Common myeloid progenitor, CD34-positive (primary cell): ENCODE results near the gene MAP4K1.
"Not testable (repeated sequence)": the region's sequence is repeated elsewhere in the genome, so short reads cannot be mapped to it uniquely, and the experiment has no call there.

ENCODE experiments used
- CTCF ChIA-PET: fragments of 350-600 bp; sonication (Branson Sonifier 250); formaldehyde crosslinking; loops from one replicate; lab custom pipeline; 2021; ENCODE audit warnings: antibody characterized with exemption; lab: Charles Lee
- POLR2A ChIA-PET: fragments of 350-600 bp; sonication (Branson Sonifier 250); formaldehyde crosslinking; loops from one replicate; lab custom pipeline; 2021; ENCODE audit warnings: antibody characterized with exemption; lab: Charles Lee
- DNase-seq, 3 donors: peaks; one replicate each; pipeline versions ENCODE4 v3.0.0 to v3.0.0-alpha.2; 2013
- H3K27ac ChIP-seq, 2 experiments: 1 replicate in 1 of 2; 2 replicates in 1 of 2; pipeline ENCODE4 v1.7.0; 2013; ENCODE audit warnings: inconsistent platforms in 2 of 2, low read length in 2 of 2, mild to moderate bottlenecking in 2 of 2, low read depth in 1 of 2, moderate library complexity in 1 of 2; ENCODE audit not compliant: severe bottlenecking in 2 of 2, insufficient read depth in 1 of 2, poor library complexity in 1 of 2
- H3K27me3 ChIP-seq, 5 experiments: replicated peaks in 2 of 5; 1 replicate in 3 of 5; 2 replicates in 2 of 5; pipeline versions ENCODE4 v1.6.1 to v1.7.0; 2013; ENCODE audit warnings: low read length in 4 of 5, mild to moderate bottlenecking in 2 of 5, moderate library complexity in 2 of 5, inconsistent platforms in 1 of 5; ENCODE audit not compliant: insufficient read depth in 5 of 5, control insufficient read depth in 4 of 5
- H3K36me3 ChIP-seq, 4 experiments: 1 replicate in 2 of 4; 2 replicates in 2 of 4; pipeline versions ENCODE4 v1.6.1 to v1.7.0; 2013; ENCODE audit warnings: low read length in 3 of 4, control low read depth in 1 of 4, mild to moderate bottlenecking in 1 of 4; ENCODE audit not compliant: control insufficient read depth in 4 of 4, insufficient read depth in 4 of 4
- H3K4me1 ChIP-seq, 4 experiments: 1 replicate in 3 of 4; 2 replicates in 1 of 4; pipeline versions ENCODE4 v1.6.1 to v1.7.1; 2013; ENCODE audit warnings: low read length in 3 of 4, mild to moderate bottlenecking in 3 of 4, control low read depth in 1 of 4, inconsistent platforms in 1 of 4, moderate library complexity in 1 of 4; ENCODE audit not compliant: control insufficient read depth in 4 of 4, insufficient read depth in 4 of 4; ENCODE audit errors: control extremely low read depth in 1 of 4
- H3K4me3 ChIP-seq, 7 experiments: 1 replicate in 4 of 7; 2 replicates in 3 of 7; pipeline versions ENCODE4 v1.5.1 to v1.7.0; 2013; ENCODE audit warnings: mild to moderate bottlenecking in 7 of 7, low read length in 6 of 7, moderate library complexity in 6 of 7, inconsistent platforms in 2 of 7, low read depth in 2 of 7, control low read depth in 1 of 7; ENCODE audit not compliant: insufficient read depth in 4 of 7, control insufficient read depth in 1 of 7; ENCODE audit errors: extremely low read depth in 1 of 7
- H3K9me3 ChIP-seq, 5 experiments: 1 replicate in 4 of 5; 2 replicates in 1 of 5; pipeline versions ENCODE4 v1.6.1 to v1.7.1; 2013; ENCODE audit warnings: low read length in 4 of 5, mild to moderate bottlenecking in 2 of 5, inconsistent platforms in 1 of 5, low read depth in 1 of 5, moderate library complexity in 1 of 5; ENCODE audit not compliant: control insufficient read depth in 4 of 5, insufficient read depth in 2 of 5; ENCODE audit errors: control extremely low read depth in 1 of 5
- WGBS: methylation state at CpG from one replicate; pipeline ENCODE4 v1.1.5; 2013; ENCODE audit not compliant: insufficient coverage; 5-methylcytosine and 5-hydroxymethylcytosine counted together

The MAP4K1 gene

DNA sequence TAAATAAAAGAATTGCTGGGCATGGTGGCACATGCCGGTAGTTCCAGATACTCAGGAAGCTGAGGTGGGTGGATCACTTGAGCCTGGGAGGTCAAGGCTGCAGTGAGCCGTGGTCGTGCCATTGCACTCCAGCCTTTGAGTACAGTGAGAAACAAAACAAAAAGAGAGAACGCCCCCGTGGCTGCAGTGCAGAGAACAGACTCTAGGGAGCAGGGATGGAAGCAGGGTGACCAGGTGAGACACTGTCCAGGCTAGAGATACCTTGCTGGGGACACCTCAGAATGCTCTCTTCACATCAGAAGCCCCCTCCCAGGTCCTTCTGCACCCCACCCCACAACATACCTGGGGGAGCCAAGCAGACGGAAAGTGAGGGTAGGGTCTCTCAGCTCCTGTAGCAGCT is 24.8 kb downstream of the MAP4K1 start:
- WGBS: 95% methylated on average over 5 of the region's 6 CpGs
- H3K4me1 ChIP-seq: no peaks in the 10 kb centered on the region
- CTCF ChIA-PET: no interaction called here
- no peaks in the 10 kb centered on the region for H3K9me3 ChIP-seq
- peaks cover 4 to 52% (median 19%) of the 10 kb centered on the region in 4 experiments for H3K36me3 ChIP-seq
- H3K27ac ChIP-seq: no peak overlapping the region
- no peak for DNase-seq
- POLR2A ChIA-PET: no interaction called here
- no peak overlapping the region for H3K4me3 ChIP-seq
- H3K27me3 ChIP-seq: no peaks in the 10 kb centered on the region

DNA sequence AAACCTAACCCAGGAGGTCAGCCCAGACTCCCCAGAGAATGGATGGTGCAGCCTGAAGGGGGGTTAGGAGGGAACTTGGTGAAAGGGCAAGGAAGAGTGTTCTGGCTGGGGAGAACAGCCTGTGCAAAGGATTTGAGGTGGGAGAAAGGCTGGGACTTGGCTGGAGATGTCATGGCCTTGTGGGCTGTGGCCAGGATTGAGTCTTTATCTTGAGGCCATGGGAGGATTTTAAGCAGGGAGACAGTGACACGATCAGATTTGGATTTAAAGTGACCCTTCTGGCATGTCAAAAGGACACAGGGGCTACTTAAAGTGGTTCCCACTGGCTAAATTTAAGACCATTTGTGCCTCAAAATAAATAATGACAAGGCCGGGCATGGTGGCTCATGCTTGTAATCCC is 29.7 kb downstream of the MAP4K1 start:
- ChIA-PET POLR2A (no interaction called here), CTCF (no interaction called here)
- Histone ChIP-seq H3K4me1 (no peaks in the 10 kb centered on the region), H3K27me3 (no peaks in the 10 kb centered on the region), H3K27ac (no peak overlapping the region), H3K36me3 (peaks cover 2 to 21% (median 9%) of the 10 kb centered on the region in 4 experiments), H3K9me3 (no peaks in the 10 kb centered on the region), H3K4me3 (no peak overlapping the region)
- WGBS: 100% methylated on average over 2 of the region's 2 CpGs
- DNase-seq: no peak

DNA sequence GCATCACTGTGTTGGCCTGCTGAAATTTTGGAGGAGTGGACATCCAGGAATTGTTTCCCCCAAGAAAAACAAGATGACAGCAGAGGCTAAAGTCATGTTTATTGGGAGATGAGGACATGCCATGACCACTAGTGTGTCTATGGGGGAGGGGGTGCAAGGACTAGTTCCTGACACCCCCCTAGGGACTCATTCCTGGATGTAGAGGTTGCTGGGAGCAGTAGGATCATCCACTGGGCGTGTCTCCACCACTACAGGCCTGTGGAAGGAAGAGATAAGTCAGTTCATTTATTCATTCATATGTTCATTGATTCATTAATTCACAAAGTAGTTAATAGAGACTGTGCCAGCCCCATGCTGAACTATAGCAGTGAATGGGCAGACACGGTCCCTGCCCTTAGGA is 30.2 kb downstream of the MAP4K1 start:
- no peak overlapping the region for H3K27ac ChIP-seq
- ChIA-PET CTCF (no interaction called here), POLR2A (no interaction called here)
- H3K27me3 ChIP-seq: no peaks in the 10 kb centered on the region
- H3K9me3 ChIP-seq: no peaks in the 10 kb centered on the region
- no peaks in the 10 kb centered on the region for H3K4me1 ChIP-seq
- no peak overlapping the region for H3K4me3 ChIP-seq
- no peak for DNase-seq
- peaks cover 0 to 19% (median 9%) of the 10 kb centered on the region in 4 experiments for H3K36me3 ChIP-seq
- 100% methylated on average over 2 of the region's 2 CpGs for WGBS

DNA sequence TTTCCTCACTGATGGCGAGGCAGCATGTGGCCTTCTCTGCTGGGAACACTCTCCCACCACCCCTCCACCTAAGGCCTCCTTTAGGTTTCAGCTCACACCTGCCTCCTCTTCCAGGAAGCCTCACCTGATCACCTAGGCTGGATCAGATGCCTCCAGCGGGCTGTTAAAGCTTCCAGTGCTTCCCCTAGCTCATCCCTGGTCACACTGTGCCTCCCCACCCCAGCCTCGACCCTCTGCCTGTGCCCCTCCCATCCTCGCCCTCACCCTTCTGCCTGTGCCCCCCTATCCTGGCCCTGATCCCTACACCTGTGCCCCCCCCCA is 33.8 kb downstream of the MAP4K1 start:
- peaks cover 0 to 10% (median 6%) of the 10 kb centered on the region in 4 experiments for H3K36me3 ChIP-seq
- 77% methylated on average over 2 of the region's 4 CpGs for WGBS
- ChIA-PET POLR2A (no interaction called here), CTCF (no interaction called here)
- no peaks in the 10 kb centered on the region for H3K9me3 ChIP-seq
- DNase-seq: no peak
- H3K27ac ChIP-seq: no peak overlapping the region
- H3K4me1 ChIP-seq: no peaks in the 10 kb centered on the region
- no peak overlapping the region for H3K4me3 ChIP-seq
- H3K27me3 ChIP-seq: no peaks in the 10 kb centered on the region

DNA sequence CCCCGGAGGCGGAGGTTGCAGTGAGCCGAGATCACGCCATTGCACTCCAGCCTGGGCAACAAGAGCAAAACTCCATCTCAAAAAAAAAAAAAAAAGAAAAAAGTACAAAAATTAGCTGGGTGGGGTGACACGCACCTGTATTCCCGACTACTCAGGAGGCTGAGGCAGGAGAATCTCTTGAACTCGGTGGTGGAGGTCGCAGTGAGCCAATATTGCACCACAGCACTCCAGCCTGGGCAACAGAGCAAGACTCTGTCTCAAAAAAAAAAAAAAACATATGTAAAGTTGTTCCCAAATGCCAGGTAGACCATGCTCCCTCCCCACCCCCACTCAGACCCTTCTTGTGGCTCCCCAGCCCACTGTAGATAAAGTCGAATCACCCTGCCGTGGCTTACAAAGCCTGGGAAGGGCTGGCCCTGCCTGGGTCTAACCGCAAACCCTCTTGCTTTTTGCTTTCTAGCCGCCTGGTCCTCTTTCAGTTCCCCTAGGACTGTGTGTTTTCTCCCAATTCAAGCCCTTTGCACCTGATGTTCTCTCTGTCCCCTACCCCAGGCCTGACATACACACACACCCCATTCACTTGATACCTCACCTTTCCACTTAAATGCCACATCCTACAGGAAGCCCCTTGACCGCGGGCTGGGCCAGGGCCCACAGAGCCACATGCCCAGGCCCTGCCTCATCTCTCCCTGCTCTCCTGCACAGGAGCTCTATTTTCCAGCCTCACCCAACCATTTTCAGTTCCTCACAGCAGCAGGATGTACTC is 34.4 kb downstream of the MAP4K1 start:
- H3K36me3 ChIP-seq: peaks cover 0 to 9% (median 6%) of the 10 kb centered on the region in 4 experiments
- H3K4me1 ChIP-seq: no peaks in the 10 kb centered on the region
- no peak for DNase-seq
- POLR2A ChIA-PET: no interaction called here
- 77% methylated on average over 10 of the region's 14 CpGs for WGBS
- CTCF ChIA-PET: no interaction called here
- no peak overlapping the region for H3K27ac ChIP-seq
- H3K4me3 ChIP-seq: no peak overlapping the region
- no peaks in the 10 kb centered on the region for H3K9me3 ChIP-seq
- no peaks in the 10 kb centered on the region for H3K27me3 ChIP-seq

DNA sequence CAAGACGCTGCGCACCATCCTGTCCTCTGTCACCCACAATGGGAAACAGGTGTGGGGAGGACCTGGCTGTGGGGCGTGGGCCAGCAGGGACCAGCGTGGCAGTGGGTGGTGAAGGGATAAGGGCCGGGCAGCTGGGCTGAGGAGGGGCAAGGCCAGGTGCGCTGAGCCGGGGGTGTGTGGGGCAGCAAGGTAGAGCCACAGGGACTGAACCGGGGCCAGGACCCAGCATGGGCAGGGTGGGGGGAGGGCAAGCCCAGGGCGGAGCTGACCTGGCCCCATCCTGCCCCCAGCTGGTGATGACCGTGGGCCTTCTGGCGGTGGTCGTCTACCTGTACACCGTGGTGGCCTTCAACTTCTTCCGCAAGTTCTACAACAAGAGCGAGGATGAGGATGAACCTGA is 37.7 kb downstream of the MAP4K1 start:
- Histone ChIP-seq H3K27me3 (no peaks in the 10 kb centered on the region), H3K9me3 (no peaks in the 10 kb centered on the region), H3K36me3 (no peaks in the 10 kb centered on the region), H3K4me1 (no peaks in the 10 kb centered on the region), H3K27ac (no peak overlapping the region), H3K4me3 (no peak overlapping the region)
- no peak for DNase-seq
- WGBS: 97% methylated on average over 11 of the region's 15 CpGs
- CTCF ChIA-PET: interaction anchor here (0.6 kb wide), 1 partner anchor 25 kb away, joined by 3 read pairs; no protein-coding TSS in a partner anchor
- POLR2A ChIA-PET: no interaction called here

DNA sequence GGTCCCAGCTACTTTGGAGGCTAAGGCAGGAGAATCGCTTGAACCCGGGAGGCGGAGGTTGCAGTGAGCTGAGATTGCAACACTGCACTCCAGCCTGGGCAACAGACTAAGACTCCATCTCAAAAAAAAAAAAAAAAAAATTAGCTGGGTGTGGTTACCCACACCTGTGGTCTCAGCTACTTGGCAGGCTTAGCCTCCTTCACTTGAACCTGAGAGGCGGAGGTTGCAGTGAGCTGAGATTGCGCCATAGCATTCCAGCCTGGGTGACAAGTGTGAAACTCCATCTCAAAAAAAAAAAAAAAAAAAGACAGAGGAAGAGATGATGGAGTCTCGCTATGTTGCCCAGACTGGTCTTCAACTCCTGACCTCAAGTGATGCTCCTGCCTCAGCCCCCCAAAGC is 38.4 kb downstream of the MAP4K1 start:
- H3K27me3 ChIP-seq, POLR2A ChIA-PET, H3K27ac ChIP-seq, H3K36me3 ChIP-seq, DNase-seq, H3K9me3 ChIP-seq, H3K4me1 ChIP-seq, H3K4me3 ChIP-seq: not testable (repeated sequence)
- WGBS: 100% methylated on average over 4 of the region's 6 CpGs
- CTCF ChIA-PET: interaction anchor here (1.2 kb wide), 1 partner anchor 57 kb away, joined by 3 read pairs; no protein-coding TSS in a partner anchor
